Sigmoid colon (tissue), 4 donors: ENCODE results near the gene BDNF.

Experiments used
- CTCF ChIP-seq, 4 experiments: fragments of 450-650 bp in 3 of 4; fragments of 200-600 bp in 1 of 4; IDR thresholded peaks; one replicate each; pipeline ENCODE4 v1.5.1; 2016 to 2019; ENCODE audit warnings: antibody characterized with exemption in 4 of 4, mild to moderate bottlenecking in 3 of 4, moderate library complexity in 2 of 4
- POLR2A ChIP-seq, 2 donors: fragments of 450-650 bp; IDR thresholded peaks; one replicate each; pipeline ENCODE4 v1.6.1; 2016; ENCODE audit warnings: antibody characterized with exemption in 2 of 2, mild to moderate bottlenecking in 2 of 2, moderate library complexity in 2 of 2
- POLR2AphosphoS5 ChIP-seq, 4 donors: sonication (generic); formaldehyde crosslinking; IDR thresholded peaks; one replicate each; pipeline ENCODE4 v1.6.1; 2017; ENCODE audit warnings: antibody characterized with exemption in 4 of 4

DNA sequence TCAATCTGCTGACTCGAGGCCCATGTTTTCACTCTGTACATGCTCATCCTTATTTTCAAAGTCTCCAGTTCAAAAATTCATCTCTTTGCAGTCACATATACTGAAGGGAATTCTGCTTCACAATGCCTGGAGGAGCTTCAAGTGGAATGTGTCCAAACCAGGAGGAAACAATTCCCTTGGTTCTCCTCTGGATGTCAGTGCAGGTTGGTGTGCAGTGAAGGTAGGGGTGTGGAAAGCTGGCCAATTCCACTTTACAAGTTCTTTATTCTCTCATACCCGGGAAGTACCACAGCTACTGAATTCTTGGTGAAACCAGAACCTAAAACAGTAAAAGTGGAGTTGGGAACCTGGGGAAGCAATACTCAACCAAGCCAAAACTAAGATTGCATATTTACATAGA lies 57.3 kb downstream of the BDNF start:
- no peak for TF ChIP-seq CTCF (IDR thresholded peaks at IDR 0.05)
- no peak for TF ChIP-seq POLR2A (IDR thresholded peaks at IDR 0.05)
- no peak for TF ChIP-seq POLR2AphosphoS5 (IDR thresholded peaks at IDR 0.05)
